DMS153 (cell line): ENCODE data around the gene DCTPP1.
A peak's percentile ranks its signal among the peaks of the same experiment; 100 is the strongest.

Experiments
- DNase-seq: peaks from one replicate; lab custom pipeline; 2025; lab: John Stamatoyannopoulos, UW

DCTPP1 gene

DNA sequence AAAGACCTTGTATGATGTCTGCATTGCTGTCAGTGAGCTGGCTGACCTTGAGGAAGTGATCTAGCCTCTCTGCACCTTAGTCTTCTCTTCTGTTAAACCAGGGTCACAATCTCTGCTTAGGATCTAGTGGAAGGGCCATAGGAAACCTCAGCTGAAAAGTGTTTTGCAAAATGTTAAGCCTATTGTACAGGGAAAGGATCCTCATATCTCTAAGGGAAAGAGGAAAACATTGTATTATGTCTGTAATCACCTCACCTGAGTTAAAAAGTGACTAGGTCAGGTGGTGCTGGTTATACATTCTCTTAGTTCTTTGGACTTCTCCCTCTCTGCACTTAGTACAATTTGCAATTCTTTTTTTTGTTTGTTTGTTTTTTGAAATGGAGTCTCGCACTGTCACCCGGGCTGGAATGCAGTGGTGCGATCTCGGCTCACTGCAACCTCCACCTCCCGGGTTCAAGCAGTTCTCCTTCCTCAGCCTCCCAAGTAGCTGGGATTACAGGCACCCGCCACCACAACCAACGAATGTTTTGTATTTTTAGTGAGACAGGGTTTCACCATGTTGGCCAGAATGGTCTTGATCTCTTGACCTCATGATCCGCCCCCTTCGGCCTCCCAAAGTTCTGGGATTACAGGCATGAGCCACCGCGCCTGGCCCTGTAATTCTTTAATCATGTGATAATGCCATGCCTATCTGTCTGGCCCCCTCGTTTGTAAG lies 17.8 kb upstream of the DCTPP1 start:
- no peak for DNase-seq

DNA sequence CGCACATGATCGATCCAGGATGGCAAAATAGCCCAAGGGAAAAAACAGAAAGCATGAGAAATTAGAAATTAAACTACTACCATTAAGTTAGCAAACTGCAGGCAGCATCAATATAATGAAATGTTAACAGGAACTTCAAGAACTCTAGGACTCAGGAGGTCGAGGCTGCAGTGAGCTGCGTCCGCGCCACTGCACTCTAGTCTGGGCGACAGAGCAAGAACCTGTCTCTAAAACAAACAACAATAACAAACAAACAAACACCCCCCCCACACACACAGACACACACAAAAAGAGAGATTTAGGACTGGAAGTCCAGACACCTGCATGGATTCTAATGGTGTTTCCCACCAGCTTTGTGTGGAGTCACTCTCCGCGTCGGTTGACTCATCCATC lies 16.4 kb upstream of the DCTPP1 start:
- no peak for DNase-seq

DNA sequence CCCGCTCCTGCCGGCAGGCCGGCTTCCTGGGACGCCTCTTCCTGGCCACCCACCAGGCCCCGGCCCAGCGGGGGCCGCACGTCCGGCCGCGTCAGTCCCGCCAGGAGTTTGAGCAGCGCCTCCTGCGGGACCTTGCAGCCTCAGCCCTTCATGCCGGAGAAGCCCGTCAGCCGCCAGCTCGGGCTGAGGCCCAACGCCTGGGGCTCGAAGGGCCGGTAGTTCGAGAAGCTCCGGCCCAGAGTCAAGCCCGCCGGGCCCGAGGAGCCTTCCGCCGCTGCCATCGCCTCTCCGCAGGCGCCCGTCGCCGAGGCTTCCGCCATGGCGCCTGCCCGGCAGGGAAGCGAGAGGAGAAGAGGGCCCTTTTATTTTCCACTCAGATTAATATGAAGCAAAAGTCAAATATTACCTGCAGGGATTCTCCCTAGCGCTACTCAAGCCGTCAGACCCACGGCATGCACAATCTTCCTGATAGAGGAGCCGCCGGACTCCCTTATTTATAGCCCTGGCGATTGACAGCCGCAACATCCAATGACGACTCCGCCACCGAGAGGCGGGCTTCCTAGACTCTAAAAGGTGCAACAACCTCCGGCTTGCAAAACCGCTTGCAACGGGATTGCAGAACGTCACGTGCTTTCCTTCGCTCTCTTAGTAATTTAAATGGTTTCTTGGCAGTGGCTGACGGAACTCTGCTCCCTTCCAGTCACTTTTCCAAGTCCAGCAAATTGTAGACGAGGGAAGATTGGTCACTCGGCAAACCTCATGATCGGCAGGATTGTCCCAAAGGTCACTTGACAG lies 15.8 kb upstream of the DCTPP1 start, which contains the start of gene SEPHS2:
Gene SEPHS2 (minus strand): TSS at position 467 of the 795 bp plus-strand sequence. CDS start 147 bp downstream, at position 320.
- peak; percentile 94 for DNase-seq

DNA sequence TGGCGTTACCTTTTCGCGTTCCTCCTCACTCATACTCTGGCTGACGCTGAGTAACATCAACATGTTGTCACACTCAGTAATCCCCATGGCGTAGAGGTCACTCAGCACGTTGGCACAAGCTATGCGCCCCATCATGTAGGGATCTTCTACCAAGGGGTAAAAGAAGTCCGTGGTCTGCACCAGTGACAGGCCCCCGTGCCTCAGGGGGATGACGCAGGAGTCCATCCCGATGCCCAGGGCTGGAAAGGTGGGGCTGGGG lies 15.2 kb upstream of the DCTPP1 start:
- DNase-seq: no peak

DNA sequence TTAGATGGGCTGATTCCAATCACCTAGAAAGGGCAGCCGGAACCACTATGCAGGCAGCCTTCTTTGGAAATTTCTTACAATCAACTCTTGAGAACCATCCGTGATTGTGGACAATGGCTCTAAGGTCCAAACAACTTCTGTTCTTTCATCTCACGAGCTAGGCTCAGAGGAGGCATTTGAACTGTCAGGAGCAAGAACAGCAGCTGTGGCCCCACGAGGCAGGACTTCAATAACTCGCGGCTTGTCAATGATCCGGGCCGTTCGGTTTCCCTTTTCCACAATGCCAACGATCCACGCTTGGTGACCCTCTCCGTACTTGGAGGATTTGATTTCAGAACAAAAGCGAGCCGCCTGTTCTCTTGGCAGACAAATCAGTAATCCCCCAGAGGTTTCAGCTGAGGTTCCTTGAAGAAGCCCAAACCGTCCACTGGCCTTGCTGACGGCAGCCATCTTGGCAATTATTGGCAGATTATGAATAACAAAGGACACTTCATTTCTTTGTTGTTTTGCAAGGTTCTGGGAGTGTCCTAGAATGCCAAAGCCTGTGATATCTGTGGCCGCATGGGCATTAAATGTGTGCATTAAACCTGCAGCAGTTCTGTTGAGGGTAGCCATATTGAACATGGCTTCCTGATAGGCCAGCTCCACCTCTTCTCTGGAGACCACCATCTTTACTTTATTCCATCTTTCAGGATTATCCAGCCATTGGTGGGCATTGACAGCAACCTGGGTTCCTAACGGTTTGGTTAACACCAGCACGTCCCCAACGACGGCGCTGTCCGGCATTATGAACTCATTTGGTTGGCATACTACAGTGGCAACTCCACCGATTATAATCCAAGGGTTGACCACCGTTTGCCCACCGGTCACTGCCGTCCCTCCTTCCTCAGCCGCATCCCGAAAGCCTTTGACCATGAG lies 14.7 kb upstream of the DCTPP1 start:
- no peak for DNase-seq

DNA sequence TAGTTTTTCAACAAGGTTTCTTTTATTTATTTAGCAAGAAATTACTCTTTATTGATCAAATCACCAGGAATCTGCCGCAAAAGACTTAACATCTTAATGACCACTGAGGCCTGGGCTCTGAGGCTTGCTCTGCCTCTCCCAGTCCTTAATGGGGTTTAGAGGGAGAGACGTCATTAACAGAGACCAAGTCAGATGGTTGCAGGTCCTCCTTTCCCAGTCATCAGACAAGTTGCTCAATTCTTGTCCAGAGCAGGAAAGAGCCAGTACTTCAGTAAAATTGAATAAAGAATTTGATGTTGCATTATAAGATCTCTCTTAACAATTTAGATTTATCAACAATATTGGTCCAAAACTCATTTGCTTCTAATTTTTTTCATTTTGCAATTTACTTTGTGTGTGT lies 13.8 kb upstream of the DCTPP1 start:
- DNase-seq: no peak

DNA sequence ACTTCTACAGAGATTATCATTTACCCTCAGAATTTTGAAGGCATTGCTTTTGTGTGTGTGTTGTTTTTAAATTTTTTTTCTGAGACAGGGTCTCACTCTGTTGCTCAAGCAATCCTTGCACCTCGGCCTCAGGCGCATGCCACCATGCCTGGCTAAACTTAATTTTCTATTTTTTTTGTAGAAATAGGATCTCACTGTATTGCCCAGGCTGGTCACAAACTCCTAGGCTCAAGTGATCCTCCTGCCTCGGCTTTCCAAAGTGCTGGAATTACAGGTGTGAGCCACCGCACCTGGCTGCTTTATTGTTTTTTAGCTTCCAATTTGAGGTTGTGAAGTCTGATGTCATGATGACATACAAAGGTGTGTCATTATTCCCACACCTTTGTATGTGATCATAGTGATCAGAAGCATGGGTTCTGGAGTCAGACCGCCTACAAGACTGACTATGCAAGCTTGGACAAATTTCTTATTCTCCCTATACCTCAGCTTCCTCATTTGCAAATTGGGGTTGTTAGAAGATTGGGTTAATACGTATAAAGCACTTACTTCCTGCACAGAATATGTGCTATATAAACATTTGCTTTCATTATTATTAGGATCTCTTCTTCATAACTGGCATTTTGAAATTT lies 10.0 kb upstream of the DCTPP1 start:
- no peak for DNase-seq

DNA sequence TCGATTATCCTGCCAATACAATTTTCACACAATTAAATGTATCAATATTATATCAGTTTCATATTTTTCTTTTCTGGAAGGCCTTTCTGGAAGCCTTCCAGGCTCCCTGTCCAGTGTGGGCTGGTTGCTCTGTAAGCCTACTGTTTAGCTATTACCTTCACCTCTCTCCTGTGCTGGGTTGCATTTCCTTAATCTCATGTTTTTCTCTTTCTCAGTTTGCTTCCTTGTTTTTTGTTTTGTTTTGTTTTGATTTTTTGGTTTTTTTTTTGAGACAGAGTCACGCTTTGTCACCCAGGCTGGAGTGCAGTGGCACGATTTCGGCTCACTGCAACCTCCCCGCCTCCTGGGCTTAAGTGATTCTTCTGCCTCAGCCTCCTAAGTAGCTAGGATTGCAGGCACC lies 9.0 kb upstream of the DCTPP1 start:
- DNase-seq: no peak

DNA sequence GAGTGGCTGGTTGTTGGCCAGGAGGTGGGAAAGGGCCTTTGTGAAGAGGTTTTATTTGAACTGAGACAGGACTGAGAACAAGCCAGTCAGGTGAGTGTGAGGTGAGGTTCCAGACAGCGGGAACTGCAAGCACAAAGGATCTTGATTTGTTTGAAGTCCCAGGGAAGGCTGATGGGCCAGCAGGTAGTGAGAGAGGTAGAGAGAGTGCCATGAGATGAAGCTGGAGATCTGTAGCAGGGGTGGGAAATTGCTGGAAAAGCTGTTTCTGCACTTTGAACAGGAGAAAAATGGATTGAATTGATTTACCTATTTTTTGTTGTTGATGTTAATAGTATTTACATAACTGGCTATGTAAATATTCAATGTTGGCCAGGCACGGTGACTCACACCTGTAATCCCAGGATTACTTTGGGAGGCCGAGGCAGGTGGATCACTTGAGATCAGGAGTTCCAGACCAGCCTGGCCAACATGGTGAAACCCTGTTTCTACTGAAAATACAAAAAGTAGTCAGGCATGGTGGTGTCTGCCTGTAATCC lies 7.7 kb upstream of the DCTPP1 start:
- peak; percentile 97 for DNase-seq

DNA sequence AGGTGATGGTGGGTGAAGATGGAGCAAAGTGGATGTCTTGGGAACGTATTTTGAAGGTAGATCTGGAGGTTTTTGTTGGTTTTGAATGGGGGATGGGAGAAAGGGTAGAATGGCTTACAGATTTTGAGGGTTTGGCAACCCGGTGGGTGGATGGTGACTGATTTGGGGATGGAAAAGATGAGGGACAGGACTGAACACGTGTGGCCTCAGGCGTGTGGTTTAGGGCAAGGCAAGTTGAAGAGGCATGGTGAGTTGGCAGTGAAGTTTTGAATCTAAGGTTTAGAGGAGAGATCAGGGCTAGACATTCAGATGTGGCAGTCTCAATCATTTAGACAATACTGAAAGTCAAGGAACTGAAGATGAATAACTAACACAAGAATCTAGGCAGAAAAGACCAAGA lies 5.0 kb upstream of the DCTPP1 start:
- no peak for DNase-seq

DNA sequence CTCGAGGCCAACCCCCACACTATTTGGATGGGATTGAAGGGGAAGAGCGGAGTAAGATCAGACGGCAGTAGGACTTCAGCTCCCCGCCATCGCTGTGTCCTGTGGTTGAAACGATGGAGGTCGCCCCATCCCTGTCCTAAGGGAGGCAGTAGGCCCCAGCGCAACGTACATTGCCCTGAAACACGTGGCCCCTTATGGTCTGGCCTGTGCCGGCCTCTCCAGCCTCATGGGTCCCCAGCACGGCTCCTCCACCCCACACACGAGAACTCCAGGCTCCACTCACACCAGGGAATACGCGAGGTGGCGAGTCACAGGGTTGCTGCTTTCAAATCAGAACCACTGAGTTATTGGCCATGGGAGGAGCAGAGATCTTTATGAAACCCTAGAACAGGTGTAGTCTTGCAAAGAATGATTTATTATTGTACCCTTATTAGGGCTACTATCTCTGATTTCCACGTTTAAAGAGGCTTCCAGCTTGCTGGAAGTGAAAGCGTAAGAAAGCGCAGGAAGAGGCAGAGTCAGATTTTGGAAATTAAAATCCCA lies 669 bp upstream of the DCTPP1 start:
- DNase-seq: peak; percentile 64

DNA sequence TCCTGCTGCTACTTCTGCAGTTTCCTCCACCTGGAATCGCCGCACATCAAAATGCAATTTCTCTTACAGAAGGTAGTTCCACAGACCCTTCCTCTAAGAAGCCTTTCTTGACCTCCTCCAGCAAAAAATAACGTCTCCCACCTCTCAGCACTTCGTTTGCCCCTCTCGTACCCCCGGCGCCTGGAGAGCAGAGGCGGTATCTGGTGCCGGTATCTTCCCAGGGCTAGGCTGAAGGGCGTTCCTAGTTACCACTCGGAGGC lies 482 bp downstream of the DCTPP1 start:
- DNase-seq: no peak

DNA sequence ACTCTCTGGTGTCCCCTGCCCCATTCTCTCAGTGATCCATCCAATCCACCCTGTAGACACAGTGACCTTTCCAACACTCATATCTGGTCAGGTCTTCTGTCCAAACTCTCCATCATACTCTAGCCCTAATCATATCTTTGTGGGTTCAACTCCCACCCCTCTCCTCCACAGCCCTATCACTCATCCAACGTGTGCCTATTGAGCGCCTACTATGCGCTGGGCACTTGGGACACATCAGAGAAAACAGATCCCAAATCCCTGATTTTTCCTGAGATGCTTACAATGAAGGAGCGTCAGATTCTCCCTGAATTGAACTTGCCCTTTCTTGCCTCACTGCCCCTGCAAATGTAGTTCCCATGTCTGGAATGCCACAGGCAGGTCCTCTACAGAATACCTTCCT lies 1.8 kb downstream of the DCTPP1 start:
- DNase-seq: no peak

DNA sequence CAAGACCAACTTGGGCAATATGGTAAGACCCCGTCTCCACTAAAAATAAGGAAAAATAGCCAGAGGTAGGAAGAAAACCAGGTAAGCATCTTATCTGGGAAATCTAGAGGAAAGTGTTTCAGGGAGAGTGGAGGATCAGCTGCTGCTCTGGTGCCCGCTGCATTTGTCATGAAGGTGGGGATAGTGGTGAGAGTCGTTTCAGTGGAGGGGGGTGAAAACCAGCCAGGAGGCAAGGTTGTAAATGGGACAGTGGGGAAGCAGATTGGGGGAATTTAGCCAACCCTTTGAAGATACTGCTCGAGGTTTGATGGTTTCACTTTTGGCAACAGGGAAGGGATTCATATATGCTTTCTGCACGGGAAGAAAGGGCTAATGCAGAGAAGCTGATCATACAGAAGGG lies 8.8 kb downstream of the DCTPP1 start:
- DNase-seq: no peak

DNA sequence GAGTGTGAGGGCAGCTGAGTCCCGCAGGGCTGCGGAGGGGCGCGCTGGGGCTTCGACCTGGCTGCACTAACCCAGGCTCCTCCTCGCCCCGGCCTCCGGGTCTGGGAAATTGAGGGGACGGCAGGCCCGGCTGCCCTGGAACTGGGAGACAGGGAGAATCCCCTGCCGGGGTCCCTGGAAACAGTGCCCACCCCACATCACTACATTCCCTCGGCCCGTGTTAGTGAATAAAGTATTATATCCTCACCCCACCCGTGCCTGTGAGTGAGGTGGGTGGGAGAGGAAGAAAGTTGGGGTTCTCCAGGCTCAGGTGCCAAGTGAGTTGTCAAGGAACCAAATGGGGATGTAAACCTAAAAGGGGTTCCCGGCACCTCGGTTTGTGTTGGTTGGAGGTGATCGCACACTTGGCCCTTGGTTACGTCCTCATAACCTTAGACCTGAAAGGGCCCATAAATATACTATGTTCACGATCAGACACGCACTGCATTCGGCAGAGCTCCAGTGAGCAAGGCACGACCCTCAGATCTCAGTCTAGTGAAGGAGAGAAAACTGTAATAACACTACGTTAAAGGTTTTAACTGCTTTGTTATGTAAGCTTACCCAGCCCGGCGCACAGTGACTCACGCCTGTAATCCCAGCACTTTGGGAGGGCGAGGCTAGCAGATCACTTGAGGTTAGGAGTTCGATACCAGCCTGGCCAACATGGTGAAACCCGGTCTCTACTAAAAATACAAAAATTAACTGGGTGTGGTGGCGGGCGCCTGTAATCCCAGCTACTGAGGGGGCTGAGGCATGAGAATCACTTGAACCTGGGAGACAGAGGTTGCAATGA lies 11.3 kb downstream of the DCTPP1 start:
- DNase-seq: no peak

DNA sequence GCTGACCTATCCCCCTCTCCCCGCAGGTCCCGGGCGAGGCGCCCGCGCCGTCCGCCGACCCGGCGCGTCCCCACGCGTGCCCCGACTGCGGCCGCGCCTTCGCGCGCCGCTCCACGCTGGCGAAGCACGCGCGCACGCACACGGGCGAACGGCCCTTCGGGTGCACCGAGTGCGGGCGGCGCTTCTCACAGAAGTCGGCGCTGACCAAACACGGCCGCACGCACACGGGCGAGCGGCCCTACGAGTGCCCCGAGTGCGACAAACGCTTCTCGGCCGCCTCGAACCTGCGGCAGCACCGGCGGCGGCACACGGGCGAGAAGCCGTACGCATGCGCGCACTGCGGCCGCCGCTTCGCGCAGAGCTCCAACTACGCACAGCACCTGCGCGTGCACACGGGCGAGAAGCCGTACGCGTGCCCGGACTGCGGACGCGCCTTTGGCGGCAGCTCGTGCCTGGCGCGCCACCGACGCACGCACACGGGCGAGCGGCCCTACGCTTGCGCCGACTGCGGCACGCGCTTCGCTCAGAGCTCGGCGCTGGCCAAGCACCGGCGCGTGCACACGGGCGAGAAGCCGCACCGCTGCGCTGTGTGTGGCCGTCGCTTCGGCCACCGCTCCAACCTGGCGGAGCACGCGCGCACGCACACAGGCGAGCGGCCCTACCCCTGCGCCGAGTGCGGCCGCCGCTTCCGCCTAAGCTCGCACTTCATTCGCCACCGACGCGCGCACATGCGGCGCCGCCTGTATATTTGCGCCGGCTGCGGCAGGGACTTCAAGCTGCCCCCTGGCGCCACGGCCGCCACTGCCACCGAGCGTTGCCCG lies 12.1 kb downstream of the DCTPP1 start:
- DNase-seq: peak; percentile 93

DNA sequence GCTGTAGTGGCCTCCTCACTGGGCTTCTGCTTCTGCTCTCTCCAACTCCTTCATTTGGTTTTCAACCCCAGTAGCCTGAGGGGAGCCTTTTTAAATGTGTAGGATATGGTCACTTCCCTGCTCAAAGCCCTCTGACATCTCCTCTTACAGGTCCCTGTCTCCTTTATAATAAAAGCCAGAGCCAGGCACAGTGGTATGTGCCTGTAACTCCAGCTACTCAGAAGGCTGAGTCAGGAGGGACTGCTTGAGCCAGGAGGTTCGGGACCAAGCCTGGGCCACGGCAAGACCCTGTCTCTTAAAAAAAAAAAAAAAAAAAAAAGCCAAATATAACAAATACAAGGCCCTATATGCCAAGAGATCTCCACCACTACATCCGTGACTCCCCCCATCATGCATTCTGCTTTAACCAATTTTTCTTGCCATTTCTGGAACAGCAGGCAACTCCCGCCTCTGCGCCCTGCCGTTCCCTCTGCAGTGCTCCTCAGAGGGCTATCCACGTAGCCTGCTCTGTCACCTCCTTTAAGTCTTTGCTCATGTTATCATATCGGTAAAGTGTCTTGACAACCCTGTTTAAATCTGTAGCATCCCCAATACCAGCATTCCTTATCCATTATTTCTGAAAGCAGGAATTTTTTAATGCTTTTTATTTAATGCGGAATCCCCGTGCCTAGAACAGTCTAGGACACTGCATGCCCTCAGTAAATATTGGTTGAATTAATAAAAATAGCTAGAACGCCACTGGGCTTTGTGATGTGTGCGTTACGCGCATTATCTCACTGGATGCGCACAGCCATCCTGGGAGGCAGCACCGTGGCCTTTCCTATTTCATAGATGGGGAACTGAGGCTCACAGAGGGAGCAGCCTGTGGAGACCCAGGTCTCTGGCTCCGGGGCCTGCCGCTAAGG lies 13.0 kb downstream of the DCTPP1 start:
- DNase-seq: no peak

DNA sequence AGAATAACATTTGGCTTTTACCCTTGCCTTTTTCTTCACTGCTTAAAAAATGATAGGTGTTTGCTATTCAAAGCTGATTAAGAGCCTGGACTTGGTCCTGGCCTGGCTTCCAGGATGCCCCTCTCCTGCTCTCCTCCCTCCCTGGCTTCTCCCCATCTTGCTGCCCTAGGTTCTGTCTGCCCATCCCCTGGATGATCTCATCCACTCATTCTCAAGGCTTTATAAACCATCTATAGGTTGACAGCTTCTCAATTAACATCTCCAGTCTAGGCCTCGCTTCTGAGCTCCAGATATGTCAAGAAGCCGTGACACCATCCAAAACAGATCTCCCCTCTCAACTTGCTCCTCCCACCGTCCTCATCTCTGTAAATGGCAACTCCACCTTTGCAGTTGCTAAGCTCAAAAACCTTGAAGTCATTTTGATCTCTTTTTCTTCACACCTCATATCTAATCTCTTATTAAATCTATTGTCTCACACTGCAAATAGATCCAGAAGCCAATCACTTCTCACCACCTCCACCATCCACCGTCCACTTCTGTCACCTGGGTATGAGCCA lies 13.7 kb downstream of the DCTPP1 start:
- DNase-seq: no peak

DNA sequence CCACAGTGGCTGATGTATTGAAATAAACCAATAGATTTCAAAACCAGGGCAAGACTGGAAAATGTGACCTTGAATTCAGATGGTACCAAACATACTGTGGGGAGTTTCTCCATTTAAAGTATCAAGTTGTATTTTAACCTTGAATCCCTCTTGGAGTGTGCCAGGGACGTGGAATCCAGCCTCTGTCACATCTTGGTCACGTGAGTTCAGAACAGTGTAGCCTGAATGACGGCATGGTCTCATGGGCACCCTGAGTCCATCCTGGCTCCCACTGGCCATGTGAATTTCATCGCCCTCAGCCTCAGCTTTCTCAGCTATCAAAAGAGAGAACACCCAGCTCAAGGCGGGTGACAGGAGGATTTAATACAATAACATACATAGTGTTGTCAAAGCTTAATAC lies 15.7 kb downstream of the DCTPP1 start:
- DNase-seq: no peak
